GM19238 (cell line): ENCODE results near the gene PANX1.

Source experiments
- DNase-seq: peaks from one replicate; pipeline ENCODE4 v3.0.0; 2011; ENCODE audit warnings: low spot score; ENCODE audit not compliant: insufficient read length

PANX1 gene

DNA sequence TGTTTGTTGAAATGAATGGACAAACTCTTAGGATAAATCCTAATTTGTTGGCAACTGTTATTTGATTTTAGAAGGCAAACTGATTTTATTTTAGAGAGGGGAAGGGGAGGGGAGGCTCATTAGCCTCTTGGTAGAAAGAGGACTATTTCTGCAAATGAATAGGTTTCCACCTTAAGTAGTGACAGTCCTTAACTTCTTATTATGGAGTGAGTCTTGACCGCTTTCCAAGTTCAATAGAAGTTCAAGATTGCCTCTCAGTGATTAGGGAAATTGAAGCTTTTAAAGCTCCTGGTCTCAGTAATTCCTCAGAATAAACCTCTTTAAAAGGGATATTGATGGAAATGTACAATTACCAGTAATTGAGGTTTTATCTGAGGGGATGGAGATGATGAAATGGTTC is 55.7 kb downstream of the PANX1 start:
- DNase-seq = no peak

- DNase-seq = no peak
These were observed 56.2 kb downstream of the PANX1 start for GRCh38 chr11:94184846-94185245.

DNA sequence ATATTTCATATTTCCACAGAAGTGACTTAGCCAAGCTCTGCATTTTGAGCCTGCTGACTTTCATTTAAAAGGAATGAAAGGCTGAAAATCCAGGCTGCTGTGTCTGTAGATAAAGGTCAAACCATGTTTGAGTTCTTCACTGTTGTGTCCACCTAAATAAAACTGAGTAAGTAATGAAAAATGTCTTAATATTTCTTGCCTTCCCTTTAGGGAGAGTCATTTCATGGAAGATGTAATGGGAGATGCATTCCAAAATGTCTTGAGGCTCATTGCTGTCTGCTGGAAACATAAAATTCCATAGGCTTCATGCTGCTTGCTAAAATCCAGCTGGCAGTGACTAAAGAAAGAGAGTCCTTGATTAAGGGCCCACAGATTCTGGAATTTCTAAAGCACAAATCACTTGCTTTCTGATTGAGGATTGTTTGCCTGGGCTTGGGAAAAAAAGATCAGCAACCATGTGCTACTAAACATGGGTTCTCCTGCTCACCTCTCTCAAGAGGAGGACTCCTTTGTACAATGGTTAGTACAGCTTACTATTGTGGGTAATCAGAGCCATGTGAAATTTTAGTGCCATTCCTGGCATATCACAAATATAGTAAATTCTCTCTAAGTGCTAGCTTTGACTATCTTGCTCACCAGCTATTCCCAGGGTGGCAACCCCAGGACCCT is 56.9 kb downstream of the PANX1 start:
- no peak for DNase-seq

GRCh38 chr11:94186342-94187203 is 57.9 kb downstream of the PANX1 start:
- no peak for DNase-seq

- DNase-seq = no peak
These were observed 64.6 kb downstream of the PANX1 start for GRCh38 chr11:94193288-94193687.

GRCh38 chr11:94194712-94195111 is 66.1 kb downstream of the PANX1 start:
- no peak for DNase-seq

GRCh38 chr11:94196363-94196762 is 67.7 kb downstream of the PANX1 start:
- DNase-seq = no peak

DNA sequence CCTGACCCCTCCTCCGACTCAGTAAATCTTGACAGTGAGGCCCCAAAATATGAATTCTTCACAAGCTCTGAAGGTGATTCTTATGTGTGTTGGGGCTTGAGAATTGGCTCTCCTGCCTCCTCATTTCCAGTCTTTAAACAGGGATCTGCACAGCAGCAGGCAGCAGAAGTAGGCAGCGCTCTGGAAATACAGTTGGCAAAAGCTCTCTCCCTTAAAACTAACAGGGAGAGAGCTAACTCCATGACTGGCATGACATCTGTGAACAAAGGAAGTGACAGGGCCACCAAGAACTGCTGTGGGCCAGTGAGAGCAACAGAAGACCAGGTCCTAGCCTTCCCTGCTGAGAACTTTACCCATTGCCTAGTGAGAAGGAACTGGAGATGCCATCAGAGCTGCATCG is 70.1 kb downstream of the PANX1 start:
- DNase-seq = no peak

GRCh38 chr11:94199136-94200130 is 70.8 kb downstream of the PANX1 start:
- no peak for DNase-seq

DNA sequence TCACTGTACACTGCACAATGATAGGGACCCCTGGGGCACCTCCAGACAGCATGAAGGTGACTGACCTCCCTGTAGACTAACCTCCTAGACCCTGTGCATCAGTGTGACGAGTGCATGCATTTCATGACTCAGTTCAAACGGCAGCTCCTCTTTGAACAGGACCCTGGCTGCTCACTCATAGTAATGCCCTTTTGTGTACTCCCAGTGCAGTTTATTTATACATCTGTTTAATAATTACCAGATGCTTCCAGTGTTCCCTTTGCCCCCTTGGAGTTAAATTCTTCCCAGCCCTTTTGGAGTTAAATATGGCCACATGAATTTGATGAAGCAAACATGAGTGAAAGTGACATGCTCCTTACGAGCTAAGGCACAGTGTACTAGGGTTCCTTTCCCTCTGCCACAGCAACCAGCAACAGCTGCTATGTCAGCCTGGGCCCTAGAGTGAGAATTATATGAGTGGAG is 72.4 kb downstream of the PANX1 start:
- no peak for DNase-seq

DNA sequence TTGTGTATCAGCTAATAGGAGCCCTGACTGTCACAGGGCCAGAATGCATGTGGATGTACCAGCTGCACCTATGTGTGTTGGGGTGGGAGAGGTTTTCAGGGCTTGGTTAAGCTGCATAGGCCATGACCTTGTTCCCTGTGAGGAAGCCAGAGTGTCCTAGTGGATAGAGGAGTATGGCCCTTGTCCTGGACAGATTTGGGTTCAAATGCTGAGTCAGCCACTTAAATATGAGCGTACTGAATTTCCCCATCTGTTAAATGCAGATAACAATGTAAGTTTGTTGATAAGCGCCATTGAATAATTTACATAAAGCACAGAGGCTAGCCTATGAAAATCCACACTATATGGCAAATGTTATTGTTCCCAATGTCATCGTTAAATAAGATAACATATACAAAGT is 74.4 kb downstream of the PANX1 start:
- DNase-seq = no peak

- no peak for DNase-seq
These were observed 82.7 kb downstream of the PANX1 start for GRCh38 chr11:94211261-94211830.

- DNase-seq = no peak
These were observed 84.3 kb downstream of the PANX1 start for GRCh38 chr11:94212898-94213297.

GRCh38 chr11:94217705-94218104 is 89.1 kb downstream of the PANX1 start:
- DNase-seq = no peak

GRCh38 chr11:94218372-94218771 is 89.7 kb downstream of the PANX1 start:
- DNase-seq = no peak

DNA sequence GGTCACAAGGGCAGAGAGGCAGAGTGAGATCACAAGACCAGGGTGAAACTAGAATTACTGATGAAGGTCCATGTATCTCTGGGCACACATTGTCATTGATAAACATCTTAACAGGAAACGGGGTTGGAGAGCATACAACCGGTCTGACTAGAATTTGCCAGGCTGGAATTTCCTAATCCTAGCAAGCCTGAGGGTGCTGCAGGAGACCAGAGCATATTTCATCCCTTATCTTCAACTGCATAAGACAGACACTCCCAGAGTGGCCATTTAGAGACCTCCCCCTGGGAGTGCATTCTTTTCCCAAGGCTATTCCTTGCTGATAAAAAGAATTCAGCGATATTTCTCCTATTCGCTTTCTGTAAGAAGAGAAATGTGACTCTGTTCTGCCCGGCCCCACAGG is 91.1 kb downstream of the PANX1 start:
- no peak for DNase-seq

- DNase-seq = no peak
These were observed 95.4 kb downstream of the PANX1 start for GRCh38 chr11:94224078-94224477.
